B cell (primary cell): ENCODE results near the gene TTLL11.

Source experiments
- EZH2 ChIP-seq: IDR thresholded peaks from 2 replicates; pipeline ENCODE4 v1.6.1; 2012; ENCODE audit warnings: borderline replicate concordance, low read depth, mild to moderate bottlenecking, moderate library complexity, low read length; ENCODE audit not compliant: insufficient read depth, poor library complexity, severe bottlenecking
- TF ChIP-seq, protein P1 (sequence below): fragments of 200-600 bp; IDR thresholded peaks from one replicate; pipeline ENCODE4 v1.8.0; 2022; ENCODE audit warnings: antibody characterized with exemption, mild to moderate bottlenecking

DNA sequence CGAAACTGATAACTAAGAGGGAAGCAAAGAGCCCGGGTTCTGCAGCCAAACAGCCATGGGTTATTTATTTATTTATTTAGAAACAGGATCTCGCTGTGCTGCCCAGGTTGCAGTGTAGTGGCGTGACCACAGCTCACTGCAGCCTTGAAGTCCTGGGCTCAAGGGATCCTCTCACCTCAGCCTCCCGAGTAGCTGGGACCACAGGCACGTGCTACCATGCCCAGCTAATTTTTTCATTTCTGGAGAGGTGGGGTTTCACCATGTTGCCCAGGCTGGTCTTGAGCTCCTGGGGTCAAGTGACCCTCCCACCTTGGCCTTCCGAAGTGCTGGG, 42.4 kb upstream of the TTLL11 start:
- TF ChIP-seq, protein P1, sequence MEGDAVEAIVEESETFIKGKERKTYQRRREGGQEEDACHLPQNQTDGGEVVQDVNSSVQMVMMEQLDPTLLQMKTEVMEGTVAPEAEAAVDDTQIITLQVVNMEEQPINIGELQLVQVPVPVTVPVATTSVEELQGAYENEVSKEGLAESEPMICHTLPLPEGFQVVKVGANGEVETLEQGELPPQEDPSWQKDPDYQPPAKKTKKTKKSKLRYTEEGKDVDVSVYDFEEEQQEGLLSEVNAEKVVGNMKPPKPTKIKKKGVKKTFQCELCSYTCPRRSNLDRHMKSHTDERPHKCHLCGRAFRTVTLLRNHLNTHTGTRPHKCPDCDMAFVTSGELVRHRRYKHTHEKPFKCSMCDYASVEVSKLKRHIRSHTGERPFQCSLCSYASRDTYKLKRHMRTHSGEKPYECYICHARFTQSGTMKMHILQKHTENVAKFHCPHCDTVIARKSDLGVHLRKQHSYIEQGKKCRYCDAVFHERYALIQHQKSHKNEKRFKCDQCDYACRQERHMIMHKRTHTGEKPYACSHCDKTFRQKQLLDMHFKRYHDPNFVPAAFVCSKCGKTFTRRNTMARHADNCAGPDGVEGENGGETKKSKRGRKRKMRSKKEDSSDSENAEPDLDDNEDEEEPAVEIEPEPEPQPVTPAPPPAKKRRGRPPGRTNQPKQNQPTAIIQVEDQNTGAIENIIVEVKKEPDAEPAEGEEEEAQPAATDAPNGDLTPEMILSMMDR, result no peak
- no peak for TF ChIP-seq EZH2
